Smooth muscle cell (in vitro differentiated cells): ENCODE data around the gene CDH4. TPM values are rescaled to one million over a fixed set of nuclear protein-coding genes. Genes with fewer than 3 reads are reported as not detected.

Experiments used
- DNase-seq: peaks from one replicate; lab custom pipeline; 2025; ENCODE audit not compliant: unreplicated experiment; lab: John Stamatoyannopoulos, UW
- H2AFZ ChIP-seq: fragments of 200-600 bp; sonication (generic); 2 replicates; pipeline ENCODE4 v1.6.0; 2016; ENCODE audit warnings: antibody characterized with exemption, low read depth, mild to moderate bottlenecking
- H3F3A ChIP-seq: fragments of 200-600 bp; sonication (generic); 2 replicates; pipeline ENCODE4 v1.6.0; 2017; ENCODE audit warnings: antibody characterized with exemption, low read depth
- H3K27ac ChIP-seq: fragments of 200-600 bp; sonication (generic); 2 replicates; pipeline ENCODE4 v1.5.1; 2016; ENCODE audit warnings: low read depth, mild to moderate bottlenecking
- H3K27me3 ChIP-seq: fragments of 200-600 bp; sonication (generic); 2 replicates; pipeline ENCODE4 v1.6.1; 2016; ENCODE audit warnings: low read depth, mild to moderate bottlenecking
- H3K36me3 ChIP-seq: fragments of 200-600 bp; sonication (generic); 2 replicates; pipeline ENCODE4 v1.5.1; 2016; ENCODE audit warnings: low read depth
- H3K4me1 ChIP-seq: fragments of 200-600 bp; sonication (generic); 2 replicates; pipeline ENCODE4 v1.5.1; 2016; ENCODE audit warnings: low read depth
- H3K4me2 ChIP-seq: fragments of 200-600 bp; sonication (generic); 2 replicates; pipeline ENCODE4 v1.6.0; 2016; ENCODE audit warnings: mild to moderate bottlenecking
- H3K4me3 ChIP-seq: fragments of 200-600 bp; sonication (generic); 2 replicates; pipeline ENCODE4 v1.5.1; 2016; ENCODE audit warnings: mild to moderate bottlenecking
- H3K79me2 ChIP-seq: fragments of 200-600 bp; sonication (generic); 2 replicates; pipeline ENCODE4 v1.6.0; 2016; ENCODE audit warnings: low read depth, mild to moderate bottlenecking
- H3K9ac ChIP-seq: fragments of 200-600 bp; sonication (generic); 2 replicates; pipeline ENCODE4 v1.6.0; 2016; ENCODE audit warnings: low read depth
- H3K9me3 ChIP-seq: fragments of 200-600 bp; sonication (generic); replicated peaks from 2 replicates; pipeline ENCODE4 v1.5.1; 2016; ENCODE audit warnings: low read depth
- H4K20me1 ChIP-seq: fragments of 200-600 bp; sonication (generic); 2 replicates; pipeline ENCODE4 v1.6.0; 2016; ENCODE audit warnings: low read depth
- WGBS: methylation state at CpG from one replicate; pipeline ENCODE4 v1.1.7; 2016; ENCODE audit warnings: low lambda C conversion rate; 5-methylcytosine and 5-hydroxymethylcytosine counted together
- polyA plus RNA-seq: library from polyadenylated mRNA; unstranded; fragments of >200 nt; fragmentation: Nextera tagmentation; extraction: Ambion mirVana; gene quantifications from 2 replicates; pipeline ENCODE4 v1.2.1, GENCODE V29; 2016
- total RNA-seq: library from RNA; depleted of rRNA; stranded (reverse); fragments of >200 nt; gene quantifications from 2 replicates; pipeline ENCODE4 v1.2.3, GENCODE V29; 2014
- TF ChIP-seq, protein P1 (sequence below): fragments of 200-600 bp; sonication (generic); IDR thresholded peaks from 2 replicates; pipeline ENCODE4 v1.5.1; 2017; ENCODE audit warnings: borderline replicate concordance, mild to moderate bottlenecking, antibody characterized with exemption; ENCODE audit not compliant: insufficient read depth, poor library complexity, severe bottlenecking

CDH4 gene
- total and polyA plus RNA-seq, 2 experiments from 2014 or later, result 0.03 to 0.04 TPM

DNA sequence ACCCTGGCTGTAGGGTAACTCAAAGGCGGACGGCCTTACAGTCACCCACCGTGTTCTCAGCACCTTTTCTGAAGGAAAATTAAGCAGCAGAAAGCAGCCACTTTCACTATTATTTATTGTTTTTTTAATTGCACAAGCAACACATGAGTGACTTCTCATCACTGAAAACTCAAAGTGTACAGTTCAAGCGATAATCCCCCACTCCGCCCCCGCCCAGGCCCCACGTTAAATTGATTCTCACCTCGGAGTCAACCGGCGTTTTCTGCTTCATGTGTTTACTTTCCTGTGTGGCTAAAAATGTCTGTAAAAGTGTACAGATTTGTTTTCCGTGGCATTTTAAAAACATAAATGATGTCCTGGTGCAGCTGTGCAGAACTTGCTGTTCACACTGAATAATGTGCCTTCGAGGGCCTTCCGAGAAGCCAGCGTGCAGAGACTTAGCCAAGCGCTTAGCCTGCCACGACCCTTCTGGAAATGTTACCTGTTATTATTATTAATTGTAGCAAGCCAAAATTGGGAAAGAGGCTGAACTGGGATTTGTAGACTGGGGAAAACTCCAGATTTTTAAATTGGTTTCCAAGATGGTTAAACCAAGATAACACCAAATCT is 335.7 kb downstream of the CDH4 start:
- H3K4me3 ChIP-seq, result no peak overlapping the region
- DNase-seq, result no peak
- H3K9me3 ChIP-seq, result no peaks in the 10 kb centered on the region
- TF ChIP-seq, protein P1, sequence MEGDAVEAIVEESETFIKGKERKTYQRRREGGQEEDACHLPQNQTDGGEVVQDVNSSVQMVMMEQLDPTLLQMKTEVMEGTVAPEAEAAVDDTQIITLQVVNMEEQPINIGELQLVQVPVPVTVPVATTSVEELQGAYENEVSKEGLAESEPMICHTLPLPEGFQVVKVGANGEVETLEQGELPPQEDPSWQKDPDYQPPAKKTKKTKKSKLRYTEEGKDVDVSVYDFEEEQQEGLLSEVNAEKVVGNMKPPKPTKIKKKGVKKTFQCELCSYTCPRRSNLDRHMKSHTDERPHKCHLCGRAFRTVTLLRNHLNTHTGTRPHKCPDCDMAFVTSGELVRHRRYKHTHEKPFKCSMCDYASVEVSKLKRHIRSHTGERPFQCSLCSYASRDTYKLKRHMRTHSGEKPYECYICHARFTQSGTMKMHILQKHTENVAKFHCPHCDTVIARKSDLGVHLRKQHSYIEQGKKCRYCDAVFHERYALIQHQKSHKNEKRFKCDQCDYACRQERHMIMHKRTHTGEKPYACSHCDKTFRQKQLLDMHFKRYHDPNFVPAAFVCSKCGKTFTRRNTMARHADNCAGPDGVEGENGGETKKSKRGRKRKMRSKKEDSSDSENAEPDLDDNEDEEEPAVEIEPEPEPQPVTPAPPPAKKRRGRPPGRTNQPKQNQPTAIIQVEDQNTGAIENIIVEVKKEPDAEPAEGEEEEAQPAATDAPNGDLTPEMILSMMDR, result no peak
- peak overlapping the region; percentile 80 for H3K4me2 ChIP-seq
- no peaks in the 10 kb centered on the region for H3K27me3 ChIP-seq
- H3K4me1 ChIP-seq, result peaks cover 17% of the 10 kb centered on the region
- H3K27ac ChIP-seq, result peak overlapping the region; percentile 72
- H3K79me2 ChIP-seq, result no peaks in the 10 kb centered on the region
- no peaks in the 10 kb centered on the region for H3F3A ChIP-seq
- 87% methylated on average over 16 of the region's 16 CpGs for WGBS
- no peak overlapping the region for H2AFZ ChIP-seq
- H3K36me3 ChIP-seq, result no peaks in the 10 kb centered on the region
- H3K9ac ChIP-seq, result no peak overlapping the region
- H4K20me1 ChIP-seq, result no peaks in the 10 kb centered on the region

DNA sequence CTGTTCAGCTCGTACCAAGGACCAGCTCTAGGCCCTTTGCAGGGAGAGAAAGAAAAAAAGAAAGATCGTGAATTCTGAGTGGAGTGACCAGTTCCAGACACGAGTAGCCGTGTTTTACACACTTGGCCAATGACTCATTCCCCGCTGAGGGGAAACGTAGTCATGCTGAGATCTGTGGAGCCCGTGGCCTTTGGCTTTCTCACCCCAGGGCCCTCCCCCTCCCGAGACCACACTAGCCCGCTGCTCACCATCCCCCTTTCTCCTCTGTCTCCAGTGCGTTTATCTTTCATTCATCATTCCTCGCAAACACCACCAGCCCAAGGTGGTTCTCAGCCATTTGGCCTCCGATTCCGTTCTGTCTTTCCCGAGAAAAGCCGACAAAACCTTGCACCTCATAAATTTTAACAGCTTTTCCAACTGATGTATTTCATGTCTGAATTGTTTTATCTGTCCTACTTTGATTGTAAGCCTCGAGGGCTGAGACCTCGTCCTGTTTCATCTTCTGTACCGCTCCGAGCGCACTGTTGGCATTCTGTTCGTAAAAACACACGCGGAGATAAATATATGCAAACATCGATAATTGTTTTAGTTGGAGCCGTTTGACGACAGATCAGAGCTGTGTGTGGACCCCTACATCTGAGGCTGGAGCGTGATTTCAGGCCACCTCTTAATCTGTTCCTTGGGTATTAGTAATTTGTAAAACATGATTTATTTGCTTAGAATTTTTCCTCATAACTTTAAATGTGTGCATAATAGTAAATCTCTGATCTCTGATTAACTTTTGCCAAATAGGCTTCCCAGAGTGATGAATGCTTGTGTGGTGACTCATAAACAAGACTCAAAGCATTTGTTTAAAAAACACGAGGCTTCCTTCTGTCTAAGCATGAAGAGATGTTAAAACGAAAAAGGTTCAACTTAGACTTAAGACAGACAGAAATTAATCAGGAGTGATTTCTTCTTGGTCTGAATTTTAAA is 336.6 kb downstream of the CDH4 start:
- Histone ChIP-seq H4K20me1 (no peaks in the 10 kb centered on the region), H3K9ac (no peak overlapping the region), H3K4me2 (peak overlapping the region; percentile 80), H3K4me3 (peak overlapping the region; percentile 10), H2AFZ (no peak overlapping the region), H3K36me3 (no peaks in the 10 kb centered on the region), H3K9me3 (no peaks in the 10 kb centered on the region), H3K27me3 (no peaks in the 10 kb centered on the region), H3K79me2 (no peaks in the 10 kb centered on the region), H3K4me1 (peaks cover 17% of the 10 kb centered on the region), H3F3A (no peaks in the 10 kb centered on the region), H3K27ac (peak overlapping the region; percentile 72)
- 16% methylated on average over 27 of the region's 29 CpGs for WGBS
- TF ChIP-seq, protein P1, result no peak
- DNase-seq, result no peak

DNA sequence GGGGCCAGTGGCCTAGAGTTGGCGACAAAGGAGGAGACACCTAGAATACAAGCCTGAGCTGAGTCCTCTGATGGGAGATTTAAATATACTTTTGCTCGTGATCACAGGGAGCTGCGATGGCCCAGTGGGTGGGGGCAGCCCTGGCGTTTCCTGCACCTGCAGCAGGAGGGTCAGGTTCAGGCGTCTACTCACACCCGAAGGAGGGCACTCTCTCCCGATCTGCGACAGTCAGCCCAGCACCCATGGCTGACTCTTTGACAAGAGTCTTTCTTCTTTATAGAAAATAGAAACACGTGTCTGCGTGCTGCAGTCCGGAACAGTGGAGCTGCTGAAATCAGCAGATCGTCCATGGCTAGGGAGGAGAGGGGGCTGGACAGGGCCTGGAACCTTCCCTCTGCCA is 338.2 kb downstream of the CDH4 start:
- Histone ChIP-seq H3K4me1 (peaks cover 17% of the 10 kb centered on the region), H4K20me1 (no peaks in the 10 kb centered on the region), H3K27ac (no peak overlapping the region), H3K9ac (no peak overlapping the region), H3K4me3 (no peak overlapping the region), H3K27me3 (no peaks in the 10 kb centered on the region), H3F3A (no peaks in the 10 kb centered on the region), H3K79me2 (no peaks in the 10 kb centered on the region), H3K4me2 (peak overlapping the region; percentile 80), H2AFZ (no peak overlapping the region), H3K9me3 (no peaks in the 10 kb centered on the region), H3K36me3 (no peaks in the 10 kb centered on the region)
- 92% methylated on average over 12 of the region's 12 CpGs for WGBS
- DNase-seq, result no peak
- TF ChIP-seq, protein P1, result no peak
